ENCODE data around the gene ASPM. TPM values are rescaled to one million over a fixed set of nuclear protein-coding genes. Genes with fewer than 3 reads are reported as not detected.
A peak's percentile ranks its signal among the peaks of the same experiment; 100 is the strongest.
"Not testable (repeated sequence)": the region's sequence is repeated elsewhere in the genome, so short reads cannot be mapped to it uniquely, and the experiment has no call there.

ASPM gene
- total RNA-seq, 1 experiment from 2014 or later, result 67.7 TPM

GRCh38 chr1:197144570-197145325 is 1.7 kb downstream of the ASPM start:
- DNase-seq (ENCODE audit: extremely low read depth, low read depth), result peak; percentile 30

GRCh38 chr1:197143276-197143675 is 3.2 kb downstream of the ASPM start:
- no peak for DNase-seq (ENCODE audit: extremely low read depth, low read depth)

- no peak for DNase-seq (ENCODE audit: extremely low read depth, low read depth)
Measured at GRCh38 chr1:197141575-197141974, 4.9 kb downstream of the ASPM start.

- no peak for DNase-seq (ENCODE audit: extremely low read depth, low read depth)
Measured at GRCh38 chr1:197140121-197140520, 6.3 kb downstream of the ASPM start.

GRCh38 chr1:197139169-197139568 is 7.3 kb downstream of the ASPM start:
- DNase-seq (ENCODE audit: extremely low read depth, low read depth), result no peak

GRCh38 chr1:197137322-197137721 is 9.1 kb downstream of the ASPM start:
- DNase-seq (ENCODE audit: extremely low read depth, low read depth), result no peak

GRCh38 chr1:197130677-197131304 is 15.7 kb downstream of the ASPM start:
- no peak for DNase-seq (ENCODE audit: extremely low read depth, low read depth)

- no peak for DNase-seq (ENCODE audit: extremely low read depth, low read depth)
Measured at GRCh38 chr1:197129698-197130097, 16.8 kb downstream of the ASPM start.

- DNase-seq (ENCODE audit: extremely low read depth, low read depth), result no peak
Measured at GRCh38 chr1:197127246-197127912, 19.1 kb downstream of the ASPM start.

GRCh38 chr1:197126691-197127090 is 19.8 kb downstream of the ASPM start:
- DNase-seq (ENCODE audit: extremely low read depth, low read depth), result no peak

- no peak for DNase-seq (ENCODE audit: extremely low read depth, low read depth)
Measured at GRCh38 chr1:197124376-197124775, 22.1 kb downstream of the ASPM start.

GRCh38 chr1:197116156-197116555 is 30.3 kb downstream of the ASPM start:
- DNase-seq (ENCODE audit: extremely low read depth, low read depth), result no peak

GRCh38 chr1:197106869-197107268 is 39.6 kb downstream of the ASPM start:
- no peak for DNase-seq (ENCODE audit: extremely low read depth, low read depth)

GRCh38 chr1:197103300-197103699 is 43.2 kb downstream of the ASPM start:
- DNase-seq (ENCODE audit: extremely low read depth, low read depth), result no peak

GRCh38 chr1:197101978-197102377 is 44.5 kb downstream of the ASPM start:
- no peak for DNase-seq (ENCODE audit: extremely low read depth, low read depth)

- no peak for DNase-seq (ENCODE audit: extremely low read depth, low read depth)
Measured at GRCh38 chr1:197100677-197101076, 45.8 kb downstream of the ASPM start.

- DNase-seq (ENCODE audit: extremely low read depth, low read depth), result no peak
Measured at GRCh38 chr1:197099444-197099843, 47.0 kb downstream of the ASPM start.

- DNase-seq (ENCODE audit: extremely low read depth, low read depth), result not testable (repeated sequence)
Measured at GRCh38 chr1:197096971-197097370, 49.5 kb downstream of the ASPM start.

GRCh38 chr1:197096137-197096536 is 50.3 kb downstream of the ASPM start:
- DNase-seq (ENCODE audit: extremely low read depth, low read depth), result no peak

- no peak for DNase-seq (ENCODE audit: extremely low read depth, low read depth)
Measured at GRCh38 chr1:197093226-197093885, 53.1 kb downstream of the ASPM start.

GRCh38 chr1:197092491-197093023 is 53.9 kb downstream of the ASPM start:
- no peak for DNase-seq (ENCODE audit: extremely low read depth, low read depth)

Measured in NCI-H460 (cell line).